ENCODE results near the gene DTX4. TPM values are rescaled to one million over a fixed set of nuclear protein-coding genes. Genes with fewer than 3 reads are reported as not detected.

The DTX4 gene
- total RNA-seq, 1 experiment from 2014 or later = 7.6 TPM

GRCh38 chr11:59247531-59248227 lies 75.7 kb downstream of the DTX4 start:
- Histone ChIP-seq H4K20me1 (ENCODE audit: insufficient read depth) (no peaks in the 10 kb centered on the region), H3K4me3 (replicated peaks in 1 of 2; ENCODE audit: low read depth in 1 of 2, low read length in 2 of 2) (no peak overlapping the region), H3K36me3 (ENCODE audit: control insufficient read depth in 1 of 2, insufficient read depth in 2 of 2, low read length in 2 of 2) (no peaks in the 10 kb centered on the region), H3K27me3 (ENCODE audit: insufficient read depth, low read length) (no peaks in the 10 kb centered on the region), H3K27ac (ENCODE audit: low read depth, low read length) (no peak overlapping the region), H3K4me2 (ENCODE audit: low read length) (no peak overlapping the region), H3K9me3 (ENCODE audit: control insufficient read depth in 1 of 2, insufficient read depth in 1 of 2, low read depth in 1 of 2, low read length in 2 of 2) (no peaks in the 10 kb centered on the region), H2AFZ (ENCODE audit: low read depth, low read length, poor library complexity, severe bottlenecking) (no peak overlapping the region), H3K79me2 (ENCODE audit: insufficient read depth, low read length) (no peaks in the 10 kb centered on the region), H3K9me2 (ENCODE audit: insufficient read depth) (no peaks in the 10 kb centered on the region), H3K4me1 (ENCODE audit: control insufficient read depth in 1 of 2, insufficient read depth in 2 of 2, low read length in 2 of 2) (peaks cover 0 to 2% of the 10 kb centered on the region in 2 experiments; a peak in 1 of 4 replicates), H3K9ac (ENCODE audit: low read length) (no peak overlapping the region)
- ATAC-seq (no peak), DNase-seq (ENCODE audit: low read depth, low spot score) (no peak)
- intact Hi-C loops (cut with micrococcal nuclease) = no loop called here
- ChIA-PET RAD21 (ENCODE audit: low non-redundant PET in 1 of 2, low total read pairs in 2 of 2, uncharacterized antibody in 2 of 2, unreplicated experiment in 2 of 2) (no interaction called here), POLR2A (no interaction called here), CTCF (no interaction called here)
- no TSS peak for BruUV-seq (replicated peaks)
- no peak for TF ChIP-seq MAX (IDR thresholded peaks at IDR 0.05)
- TF ChIP-seq CTCF (IDR thresholded peaks at IDR 0.05 in 2 of 3, conservative IDR thresholded peaks at IDR 0.05 in 1 of 3; ENCODE audit: borderline replicate concordance in 1 of 3, insufficient read depth in 1 of 3, low read depth in 2 of 3, low read length in 2 of 3) = no peak
- TF ChIP-seq CEBPB (IDR thresholded peaks at IDR 0.05; ENCODE audit: low read depth) = no peak
- no peak for TF ChIP-seq ZNF274 (IDR thresholded peaks at IDR 0.05; ENCODE audit: low read depth, low read length)
- TF ChIP-seq RAD21 (IDR thresholded peaks at IDR 0.05; ENCODE audit: low read depth) = no peak
- no peak for TF ChIP-seq ELF1 (IDR thresholded peaks at IDR 0.05; ENCODE audit: borderline replicate concordance, low read depth)
- no peak for TF ChIP-seq ZFX (IDR thresholded peaks at IDR 0.05)
- no peak for TF ChIP-seq EGR1 (IDR thresholded peaks at IDR 0.05; ENCODE audit: low read depth)
- TF ChIP-seq POLR2A (IDR thresholded peaks at IDR 0.05; ENCODE audit: borderline replicate concordance, extremely low read depth, insufficient read depth, insufficient read length) = no peak
- no peak for TF ChIP-seq SRF (IDR thresholded peaks at IDR 0.05; ENCODE audit: low read depth)
- no peak for TF ChIP-seq SP1 (IDR thresholded peaks at IDR 0.05; ENCODE audit: low read depth)
- no peak for TF ChIP-seq CBX3 (IDR thresholded peaks at IDR 0.05; ENCODE audit: low read depth)
- TF ChIP-seq ATF3 (IDR thresholded peaks at IDR 0.05) = no peak
- no peak for TF ChIP-seq POLR2AphosphoS5 (IDR thresholded peaks at IDR 0.05; ENCODE audit: low read depth, low read length)
- no peak for TF ChIP-seq YY1 (IDR thresholded peaks at IDR 0.05; ENCODE audit: extremely low read depth, insufficient replicate concordance, low read depth, low read length)
- no peak for TF ChIP-seq REST (IDR thresholded peaks at IDR 0.05; ENCODE audit: low read depth)
- no peak for TF ChIP-seq EZH2phosphoT487 (IDR thresholded peaks at IDR 0.05; ENCODE audit: borderline replicate concordance)
- no peak for TF ChIP-seq JUND (IDR thresholded peaks at IDR 0.05)
- TF ChIP-seq EZH2 (IDR thresholded peaks at IDR 0.05) = no peak
- TF ChIP-seq SIN3A (IDR thresholded peaks at IDR 0.05; ENCODE audit: low read depth) = no peak

All from HCT116 (cell line).